Stimulated activated CD4-positive, alpha-beta T cell treated with anti-CD3 and anti-CD28 coated beads, Interleukin-1b, Interleukin-23, amount 100 ng/mL, for 24 hours (primary cell): ENCODE data around the gene C4BPB.
A peak's percentile ranks its signal among the peaks of the same experiment; 100 is the strongest.
"Not testable (repeated sequence)": the region's sequence is repeated elsewhere in the genome, so short reads cannot be mapped to it uniquely, and the experiment has no call there.

ENCODE experiments used
- DNase-seq, 4 experiments: peaks; one replicate each; pipeline ENCODE4 v3.0.0-alpha.2; 2020; ENCODE audit warnings: low read depth in 4 of 4, low spot score in 1 of 4

Gene C4BPB

GRCh38 chr1:207088701-207089626 lies at the start of gene C4BPB:
TSS of gene C4BPB (plus strand) at chr1:207088860. CDS start at chr1:207089532, 672 bp downstream.
- no peak for DNase-seq

GRCh38 chr1:207039380-207040180 lies 49.1 kb upstream of the C4BPB start:
- no peak for DNase-seq

GRCh38 chr1:207040181-207040533 lies 48.5 kb upstream of the C4BPB start:
- DNase-seq = no peak

GRCh38 chr1:207041397-207041796 lies 47.3 kb upstream of the C4BPB start:
- not testable (repeated sequence) for DNase-seq

- no peak for DNase-seq
Measured at GRCh38 chr1:207045453-207045852, 43.2 kb upstream of the C4BPB start.

GRCh38 chr1:207047505-207047904 lies 41.2 kb upstream of the C4BPB start:
- DNase-seq = no peak

GRCh38 chr1:207048041-207048440 lies 40.6 kb upstream of the C4BPB start:
- no peak for DNase-seq

- no peak for DNase-seq
Measured at GRCh38 chr1:207049054-207049453, 39.6 kb upstream of the C4BPB start.

- no peak for DNase-seq
Measured at GRCh38 chr1:207049514-207049913, 39.1 kb upstream of the C4BPB start.

GRCh38 chr1:207049974-207050391 lies 38.7 kb upstream of the C4BPB start:
- peak in 2 of 4 experiments; percentile 13 to 28 for DNase-seq

- peak; percentile 74 to 84 (median 81) for DNase-seq
Measured at GRCh38 chr1:207050480-207051190, 38.0 kb upstream of the C4BPB start.

GRCh38 chr1:207051191-207051943 lies 37.3 kb upstream of the C4BPB start, which contains the start of gene YOD1:
TSS of gene YOD1 (minus strand) at chr1:207051208. CDS start at chr1:207051030, 178 bp downstream.
- DNase-seq = no peak

- DNase-seq = peak; percentile 84 to 97 (median 90)
Measured at GRCh38 chr1:207052911-207053769, 35.5 kb upstream of the C4BPB start, which contains the start of gene PFKFB2. TSS of gene PFKFB2 (plus strand) at chr1:207053275. CDS start at chr1:207054718, 1,443 bp downstream.

- no peak for DNase-seq
Measured at GRCh38 chr1:207054491-207054890, 34.2 kb upstream of the C4BPB start.

- no peak for DNase-seq
Measured at GRCh38 chr1:207055386-207056001, 33.2 kb upstream of the C4BPB start.

GRCh38 chr1:207056673-207057072 lies 32.0 kb upstream of the C4BPB start:
- no peak for DNase-seq

GRCh38 chr1:207058252-207058651 lies 30.4 kb upstream of the C4BPB start:
- DNase-seq = no peak

- no peak for DNase-seq
Measured at GRCh38 chr1:207058878-207059867, 29.5 kb upstream of the C4BPB start.
